Activated naive CD8-positive, alpha-beta T cell treated with anti-CD3 and anti-CD28 coated beads, Interleukin-2, amount 10 ng/mL, durations not matched to agents 7 days and 5 days (primary cell): ENCODE measurements around the gene ATP7B. TPM values are rescaled to one million over a fixed set of nuclear protein-coding genes. Genes with fewer than 3 reads are reported as not detected.
A peak's percentile ranks its signal among the peaks of the same experiment; 100 is the strongest.

Source experiments
- ATAC-seq: fragments of 150-1000 bp; cut with Tn5 transposase; one replicate; pipeline ENCODE4 v1.10.0; 2021; ENCODE audit warnings: low read depth, moderate library complexity
- POLR2A ChIA-PET: fragments of 350-600 bp; sonication (Branson Sonifier 250); formaldehyde crosslinking; loops from one replicate; lab custom pipeline; 2021; ENCODE audit warnings: antibody characterized with exemption; lab: Charles Lee
- DNase-seq: peaks from one replicate; pipeline ENCODE4 v3.0.0; 2021
- H3K27ac Mint-ChIP-seq: one replicate; pipeline ENCODE4 v1.8.0; 2022; ENCODE audit warnings: mild to moderate bottlenecking, mixed read lengths
- H3K27me3 Mint-ChIP-seq: one replicate; pipeline ENCODE4 v1.8.0; 2022; ENCODE audit warnings: mild to moderate bottlenecking, moderate library complexity, mixed read lengths
- H3K36me3 Mint-ChIP-seq: one replicate; pipeline ENCODE4 v1.8.0; 2021; ENCODE audit warnings: mild to moderate bottlenecking, mixed read lengths
- H3K4me1 Mint-ChIP-seq: one replicate; pipeline ENCODE4 v1.8.0; 2021; ENCODE audit warnings: mixed read lengths
- H3K4me3 Mint-ChIP-seq: one replicate; pipeline ENCODE4 v1.8.0; 2022; ENCODE audit warnings: mild to moderate bottlenecking, moderate library complexity, mixed read lengths
- H3K9me3 Mint-ChIP-seq: one replicate; pipeline ENCODE4 v1.8.0; 2021; ENCODE audit warnings: mixed read lengths
- total RNA-seq, 2 experiments: library from RNA; stranded (reverse); gene quantifications; one replicate each; pipeline ENCODE4 v1.2.3, GENCODE V29; 2021

The ATP7B gene
- total RNA-seq, 2 experiments from 2014 or later = 0.51 to 0.64 TPM

- Mint-ChIP-seq H3K27me3 (no peaks in the 10 kb centered on the region), H3K4me3 (no peak within 1 kb of the TSS), H3K4me1 (peaks cover 8% of the 10 kb centered on the region), H3K9me3 (peaks cover 8% of the 10 kb centered on the region), H3K36me3 (peaks cover 68% of the 10 kb centered on the region), H3K27ac (no peak within 1 kb of the TSS)
- no peak for DNase-seq
- POLR2A ChIA-PET = no interaction called here
- ATAC-seq = no peak
These were observed 13.2 kb upstream of the ATP7B start, which contains the start of gene UTP14C for GRCh38 chr13:52024481-52024880. Gene UTP14C (plus strand): TSS chr13:52024691. CDS start chr13:52028805, 4,114 bp downstream.

- peaks cover 10% of the 10 kb centered on the region for H3K4me1 Mint-ChIP-seq
These were observed 11.1 kb upstream of the ATP7B start for GRCh38 chr13:52022356-52022755.

GRCh38 chr13:52020191-52020590 lies 8.9 kb upstream of the ATP7B start:
- DNase-seq = no peak
- Mint-ChIP-seq H3K4me3 (no peak overlapping the region), H3K27ac (no peak overlapping the region), H3K4me1 (peaks cover 4% of the 10 kb centered on the region), H3K9me3 (no peaks in the 10 kb centered on the region), H3K27me3 (no peaks in the 10 kb centered on the region), H3K36me3 (peaks cover 51% of the 10 kb centered on the region)
- POLR2A ChIA-PET = no interaction called here
- ATAC-seq = no peak

More at GRCh38 chr13:52022356-52022755, 11.1 kb upstream of the ATP7B start:
- Mint-ChIP-seq H3K9me3 (peaks cover 8% of the 10 kb centered on the region), H3K36me3 (peaks cover 62% of the 10 kb centered on the region), H3K27ac (no peak overlapping the region), H3K4me3 (no peak overlapping the region), H3K27me3 (no peaks in the 10 kb centered on the region)
- POLR2A ChIA-PET = no interaction called here
- DNase-seq (no peak), ATAC-seq (no peak)

GRCh38 chr13:52016296-52016695 lies 5.0 kb upstream of the ATP7B start:
- Mint-ChIP-seq H3K27ac (no peak overlapping the region), H3K4me3 (no peak overlapping the region), H3K27me3 (peaks cover under 1% of the 10 kb centered on the region), H3K36me3 (peaks cover 30% of the 10 kb centered on the region), H3K9me3 (no peaks in the 10 kb centered on the region), H3K4me1 (peaks cover 2% of the 10 kb centered on the region)
- POLR2A ChIA-PET = no interaction called here
- ATAC-seq (no peak), DNase-seq (no peak)

GRCh38 chr13:52012512-52012836 lies 1.2 kb upstream of the ATP7B start:
- DNase-seq (no peak), ATAC-seq (no peak)
- peaks cover 31% of the 10 kb centered on the region for H3K27me3 Mint-ChIP-seq
- H3K9me3 Mint-ChIP-seq = no peaks in the 10 kb centered on the region
- H3K4me3 Mint-ChIP-seq = peak overlapping the region; percentile 95
- peaks cover 10% of the 10 kb centered on the region for H3K36me3 Mint-ChIP-seq
- POLR2A ChIA-PET = interaction anchor here (1.3 to 1.4 kb wide), 3 partner anchors 182 to 1101 kb away, joined by 3 to 7 read pairs (median 3); no protein-coding TSS in a partner anchor
- H3K27ac Mint-ChIP-seq = peak overlapping the region; percentile 88
- H3K4me1 Mint-ChIP-seq = peaks cover 6% of the 10 kb centered on the region

- peak; percentile 99 for ATAC-seq
- Mint-ChIP-seq H3K4me1 (peaks cover 5% of the 10 kb centered on the region), H3K4me3 (peak within 1 kb of the TSS; percentile 95), H3K27ac (peak within 1 kb of the TSS; percentile 88), H3K9me3 (no peaks in the 10 kb centered on the region), H3K36me3 (peaks cover 6% of the 10 kb centered on the region), H3K27me3 (peaks cover 31% of the 10 kb centered on the region)
- POLR2A ChIA-PET = interaction anchor here (1.3 to 1.4 kb wide), 3 partner anchors 182 to 1100 kb away, joined by 3 to 7 read pairs (median 3); no protein-coding TSS in a partner anchor
- DNase-seq = peak; percentile 99
These were observed 622 bp upstream of the ATP7B start, which contains the start of gene ALG11 for GRCh38 chr13:52011632-52012511. Gene ALG11 (plus strand): TSS chr13:52012398. CDS start chr13:52012419, 21 bp downstream.

- Mint-ChIP-seq H3K27me3 (peaks cover 39% of the 10 kb centered on the region), H3K4me1 (peaks cover 5% of the 10 kb centered on the region), H3K36me3 (no peaks in the 10 kb centered on the region), H3K9me3 (no peaks in the 10 kb centered on the region), H3K4me3 (no peak overlapping the region), H3K27ac (no peak overlapping the region)
- POLR2A ChIA-PET = no interaction called here
- DNase-seq = no peak
- no peak for ATAC-seq
These were observed 1.3 kb downstream of the ATP7B start for GRCh38 chr13:52009946-52010345.

- ATAC-seq = no peak
- DNase-seq = no peak
- peaks cover 39% of the 10 kb centered on the region for H3K27me3 Mint-ChIP-seq
- H3K9me3 Mint-ChIP-seq = no peaks in the 10 kb centered on the region
- H3K4me1 Mint-ChIP-seq = peaks cover 5% of the 10 kb centered on the region
- H3K27ac Mint-ChIP-seq = no peak overlapping the region
- H3K36me3 Mint-ChIP-seq = no peaks in the 10 kb centered on the region
- POLR2A ChIA-PET = no interaction called here
- H3K4me3 Mint-ChIP-seq = no peak overlapping the region
These were observed 4.6 kb downstream of the ATP7B start for GRCh38 chr13:52006523-52007245.

GRCh38 chr13:52005841-52006522 lies 5.3 kb downstream of the ATP7B start:
- DNase-seq (no peak), ATAC-seq (no peak)
- H3K4me1 Mint-ChIP-seq = peaks cover 2% of the 10 kb centered on the region
- POLR2A ChIA-PET = no interaction called here
- no peak overlapping the region for H3K27ac Mint-ChIP-seq
- H3K36me3 Mint-ChIP-seq = no peaks in the 10 kb centered on the region
- H3K9me3 Mint-ChIP-seq = no peaks in the 10 kb centered on the region
- no peak overlapping the region for H3K4me3 Mint-ChIP-seq
- H3K27me3 Mint-ChIP-seq = peaks cover 35% of the 10 kb centered on the region

- no peak overlapping the region for H3K27ac Mint-ChIP-seq
- H3K4me3 Mint-ChIP-seq = no peak overlapping the region
- peaks cover 27% of the 10 kb centered on the region for H3K27me3 Mint-ChIP-seq
- no peaks in the 10 kb centered on the region for H3K9me3 Mint-ChIP-seq
- no peak for DNase-seq
- no peaks in the 10 kb centered on the region for H3K36me3 Mint-ChIP-seq
- POLR2A ChIA-PET = no interaction called here
- no peaks in the 10 kb centered on the region for H3K4me1 Mint-ChIP-seq
- no peak for ATAC-seq
These were observed 6.6 kb downstream of the ATP7B start for GRCh38 chr13:52004511-52005170.

GRCh38 chr13:52003541-52003940 lies 7.7 kb downstream of the ATP7B start:
- Mint-ChIP-seq H3K27ac (no peak overlapping the region), H3K4me1 (no peaks in the 10 kb centered on the region), H3K9me3 (no peaks in the 10 kb centered on the region), H3K36me3 (no peaks in the 10 kb centered on the region), H3K27me3 (peaks cover 21% of the 10 kb centered on the region), H3K4me3 (no peak overlapping the region)
- POLR2A ChIA-PET = interaction anchor here (0.6 kb wide), 1 partner anchor 443 kb away, joined by 3 read pairs; no protein-coding TSS in a partner anchor
- ATAC-seq = no peak
- DNase-seq = no peak

GRCh38 chr13:52002361-52002760 lies 8.9 kb downstream of the ATP7B start:
- Mint-ChIP-seq H3K36me3 (no peaks in the 10 kb centered on the region), H3K4me1 (no peaks in the 10 kb centered on the region), H3K27me3 (peaks cover 24% of the 10 kb centered on the region), H3K9me3 (no peaks in the 10 kb centered on the region), H3K27ac (no peak overlapping the region), H3K4me3 (no peak overlapping the region)
- POLR2A ChIA-PET = no interaction called here
- DNase-seq = no peak
- no peak for ATAC-seq
